H1 (cell line): ENCODE data around the gene OR6V1. TPM values are rescaled to one million over a fixed set of nuclear protein-coding genes. Genes with fewer than 3 reads are reported as not detected.

Source experiments
- CEBPB ChIP-seq: IDR thresholded peaks from 2 replicates; pipeline ENCODE4 v1.6.1; 2012; ENCODE audit warnings: low read depth, low read length
- CHD7 ChIP-seq: fragments of 300-600 bp; sonication (generic); IDR thresholded peaks from 2 replicates; pipeline ENCODE4 v1.7.1; 2012; ENCODE audit warnings: low read length, moderate library complexity, mild to moderate bottlenecking, inconsistent platforms; ENCODE audit not compliant: insufficient replicate concordance
- JUN ChIP-seq: IDR thresholded peaks from 2 replicates; pipeline ENCODE4 v1.6.1; 2011; ENCODE audit warnings: low read depth, mild to moderate bottlenecking, improper control_type of control experiment, low read length
- POLR2AphosphoS5 ChIP-seq: IDR thresholded peaks from 2 replicates; pipeline ENCODE4 v1.6.1; 2011; ENCODE audit warnings: low read depth, low read length
- RBBP5 ChIP-seq: IDR thresholded peaks from 2 replicates; pipeline ENCODE4 v1.7.1; 2012; ENCODE audit warnings: low read depth, mild to moderate bottlenecking, inconsistent platforms, low read length, moderate library complexity, borderline replicate concordance
- RXRA ChIP-seq: IDR thresholded peaks from 2 replicates; pipeline ENCODE4 v1.6.1; 2011; ENCODE audit warnings: low read depth, mild to moderate bottlenecking, low read length, moderate library complexity; ENCODE audit not compliant: insufficient read depth
- SAP30 ChIP-seq: fragments of 300-600 bp; sonication (generic); IDR thresholded peaks from 2 replicates; pipeline ENCODE4 v1.7.1; 2012; ENCODE audit warnings: low read length, moderate library complexity, mild to moderate bottlenecking, inconsistent platforms; ENCODE audit not compliant: insufficient read depth, insufficient replicate concordance
- SIRT6 ChIP-seq: IDR thresholded peaks from one replicate; pipeline ENCODE4 v1.7.1; 2012; ENCODE audit warnings: low read length, inconsistent platforms
- TBP ChIP-seq: IDR thresholded peaks from 2 replicates; pipeline ENCODE4 v1.6.1; 2011; ENCODE audit warnings: low read depth, low read length, improper control_type of control experiment
- YY1 ChIP-seq: IDR thresholded peaks from 2 replicates; pipeline ENCODE4 v1.6.1; 2011; ENCODE audit warnings: low read depth, mild to moderate bottlenecking, low read length
- ZNF274 ChIP-seq: IDR thresholded peaks from 2 replicates; pipeline ENCODE4 v1.7.0; 2012; ENCODE audit warnings: low read length, borderline replicate concordance; ENCODE audit errors: extremely low read depth
- polyA plus RNA-seq, 7 experiments: library from polyadenylated mRNA; depleted of rRNA in 3 of 7; stranded (reverse) in 5 of 7; unstranded in 2 of 7; fragments of >200 nt in 5 of 7; fragments of 200-250 nt in 2 of 7; gene quantifications; 1 replicate in 5 of 7; 2 replicates in 1 of 7; 4 replicates in 1 of 7; pipeline versions ENCODE4 v1.2.1 to v1.2.3, GENCODE V29; 2011 to 2013; ENCODE audit warnings: missing spikeins in 2 of 7, mixed read lengths in 2 of 7
- total RNA-seq: library from RNA; stranded (reverse); fragmentation: NEBNext Ultra II Directional; extraction: Animal tissue kit (Norgen Biotek cat#: 25700); gene quantifications from 2 replicates; pipeline ENCODE4 v1.2.1, GENCODE V29; 2021

The OR6V1 gene
- total and polyA plus RNA-seq, 2 of the 8 experiments (the other 6 are each of a cell fraction or from before 2014, with no cell fraction given): not detected

- no peak for TF ChIP-seq CHD7
- no peak for TF ChIP-seq TBP
- no peak for TF ChIP-seq RXRA
- no peak for TF ChIP-seq RBBP5
- TF ChIP-seq JUN: no peak
- no peak for TF ChIP-seq ZNF274
- TF ChIP-seq YY1: no peak
- TF ChIP-seq POLR2AphosphoS5: no peak
- no peak for TF ChIP-seq SIRT6
- TF ChIP-seq SAP30: no peak
- no peak for TF ChIP-seq CEBPB
Measured at GRCh38 chr7:143063741-143064140, 11.6 kb downstream of the OR6V1 start (continued).
